ENCODE results near the gene DNAJB8.

- no peak for TF ChIP-seq CTCF (IDR thresholded peaks at IDR 0.05)
- no peak for TF ChIP-seq POLR2AphosphoS5 (IDR thresholded peaks at IDR 0.05)
Measured at GRCh38 chr3:128496019-128496601, 29.4 kb upstream of the DNAJB8 start.
